GM21381 (cell line): ENCODE results near the gene TLK2.

Experiments used
- ATAC-seq: cut with Tn5 transposase; IDR thresholded peaks from one replicate; pipeline ENCODE4 v1.9.1; 2021; ENCODE audit warnings: mild to moderate bottlenecking, moderate library complexity; ENCODE audit not compliant: unreplicated experiment

TLK2 gene

DNA sequence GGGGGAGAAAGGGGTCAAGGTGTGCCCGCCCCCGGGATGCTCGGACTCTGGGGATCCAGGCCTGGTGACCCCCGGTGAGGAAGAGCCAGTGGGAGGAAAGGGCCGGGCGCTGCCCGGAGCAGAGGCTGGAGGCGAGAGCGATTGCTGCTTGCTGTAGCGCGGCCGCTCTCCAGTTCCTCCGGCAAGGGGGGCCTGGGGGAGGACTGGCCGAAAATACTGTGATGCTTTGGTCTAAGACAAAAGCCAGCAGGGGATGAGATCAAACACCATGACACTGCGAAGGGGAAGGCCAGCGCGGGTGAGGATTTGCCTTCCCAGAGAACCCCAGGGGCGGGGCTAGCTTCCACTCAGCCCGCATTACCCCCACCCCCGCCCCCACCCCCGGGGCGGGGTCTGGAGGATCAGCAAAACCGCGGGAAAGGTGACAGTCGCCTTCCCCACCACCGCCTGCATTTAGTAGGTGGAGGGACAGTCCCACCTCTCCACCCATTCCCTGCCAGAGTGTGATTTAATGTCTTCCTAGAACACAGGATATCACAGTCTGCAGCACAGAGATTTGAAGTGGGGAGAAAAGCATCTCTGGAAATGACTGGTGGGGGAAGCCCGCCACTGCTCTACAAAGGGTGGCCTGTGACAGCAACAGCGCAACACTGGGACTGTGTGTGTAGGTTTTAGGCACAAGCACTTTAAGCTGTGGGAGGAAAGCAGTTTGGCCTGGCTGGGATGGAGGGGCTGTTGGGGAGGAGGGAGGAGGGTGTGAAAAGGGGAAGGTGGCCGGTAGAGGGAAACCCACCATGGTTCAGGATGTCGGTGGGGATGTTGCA lies 174.6 kb downstream of the TLK2 start:
- ATAC-seq: peak; percentile 83

GRCh38 chr17:62653826-62654761 lies 175.5 kb downstream of the TLK2 start:
- ATAC-seq: no peak

- ATAC-seq: no peak
Observed at GRCh38 chr17:62655656-62656055, 177.0 kb downstream of the TLK2 start.

GRCh38 chr17:62656446-62656845 lies 177.8 kb downstream of the TLK2 start:
- no peak for ATAC-seq

DNA sequence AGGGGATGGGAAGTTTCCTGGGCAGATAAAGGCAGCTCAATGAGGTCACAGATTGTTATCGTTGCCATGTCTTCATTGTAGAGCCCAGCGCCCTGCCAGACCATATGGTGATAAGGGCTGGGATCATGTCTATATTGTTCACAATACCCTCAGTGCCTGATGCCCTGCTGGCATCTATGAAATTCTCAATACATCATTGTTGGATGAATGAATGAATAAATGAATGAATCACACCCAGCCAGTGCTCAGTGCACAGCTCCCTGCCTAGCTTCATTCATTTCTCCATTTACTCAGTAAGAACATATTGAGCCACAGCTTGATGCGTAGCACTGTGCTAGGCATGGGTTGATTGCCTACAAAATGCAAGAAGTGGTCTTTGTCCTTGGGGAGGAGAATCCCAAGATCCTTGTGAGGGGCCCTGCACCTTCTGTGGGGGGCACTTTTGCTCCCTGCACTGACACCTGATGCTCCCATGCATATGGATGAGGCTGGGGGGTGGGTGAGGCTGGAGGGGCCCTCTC lies 178.6 kb downstream of the TLK2 start:
- no peak for ATAC-seq

DNA sequence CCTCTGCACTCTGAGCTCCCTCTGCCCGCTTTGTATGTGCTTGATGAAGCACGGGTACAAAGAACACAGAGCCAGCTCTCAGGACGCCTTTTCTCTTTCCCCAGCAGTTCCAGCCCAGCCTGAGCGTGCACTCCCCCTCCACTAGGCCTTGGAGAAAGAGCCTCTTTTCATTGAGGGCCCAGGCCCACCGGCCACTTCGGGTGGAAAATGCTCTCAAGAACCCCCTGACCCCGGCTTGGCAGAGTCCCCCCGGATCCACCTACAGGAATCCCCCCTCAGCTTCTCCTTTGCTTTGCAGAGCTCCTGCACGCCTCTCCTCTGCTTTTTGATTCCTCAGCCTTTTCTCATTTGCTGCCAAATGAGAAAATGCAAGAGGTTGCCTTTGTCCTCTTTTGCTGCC lies 179.1 kb downstream of the TLK2 start:
- no peak for ATAC-seq

- no peak for ATAC-seq
Observed at GRCh38 chr17:62658136-62658920, 179.7 kb downstream of the TLK2 start.

DNA sequence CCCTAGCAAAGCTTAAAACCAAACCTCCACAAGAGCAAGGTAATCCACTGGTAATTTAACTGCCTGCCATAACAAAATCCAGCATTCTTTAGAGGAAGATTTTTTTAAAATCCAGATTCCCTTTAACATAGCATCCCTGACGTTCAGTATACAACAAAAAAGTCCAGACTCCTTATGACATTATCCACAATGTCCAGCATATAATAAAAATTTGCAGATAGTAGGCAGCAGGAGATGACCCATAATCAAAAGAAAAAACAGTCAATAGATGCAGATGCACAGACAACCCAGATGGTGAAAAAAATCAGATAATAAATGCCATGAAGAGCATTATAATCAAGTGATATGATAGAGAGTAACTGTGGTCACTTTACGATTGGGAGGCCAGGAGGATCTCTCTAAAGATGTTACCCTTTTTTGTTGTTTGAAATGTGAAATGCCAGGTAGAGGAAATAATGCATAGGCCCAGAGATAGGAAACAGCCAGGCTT lies 182.0 kb downstream of the TLK2 start:
- no peak for ATAC-seq

DNA sequence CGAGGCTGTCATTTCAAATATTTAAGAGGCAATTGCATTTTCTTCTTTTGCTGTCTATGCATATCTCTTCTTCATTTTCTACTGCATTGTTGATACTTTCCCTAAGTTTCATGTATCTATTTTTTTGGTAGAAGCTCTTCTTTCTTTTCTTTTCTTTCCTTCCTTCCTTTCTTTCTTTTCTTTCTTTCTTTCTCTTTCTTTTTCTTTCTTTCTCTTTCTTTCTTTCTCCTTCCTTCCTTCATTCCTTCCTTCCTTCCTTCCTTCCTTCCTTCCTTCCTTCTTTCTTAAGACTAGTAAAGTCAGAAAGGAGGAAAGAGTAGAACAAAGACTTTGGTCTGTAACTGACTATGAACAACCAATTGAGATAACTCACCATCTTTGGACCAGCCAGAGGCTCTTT lies 182.7 kb downstream of the TLK2 start:
- ATAC-seq: no peak

GRCh38 chr17:62662855-62663254 lies 184.2 kb downstream of the TLK2 start:
- no peak for ATAC-seq
